Mucosa of descending colon (tissue), 3 donors: Measurements from ENCODE around the gene UXT. TPM values are rescaled to one million over a fixed set of nuclear protein-coding genes. Genes with fewer than 3 reads are reported as not detected.

Source experiments
- ATAC-seq: fragments of 200-7000 bp; cut with Tn5 transposase; one replicate; pipeline ENCODE4 v1.9.1; 2020; ENCODE audit warnings: mild to moderate bottlenecking, moderate library complexity
- DNase-seq, 3 donors: peaks; one replicate each; pipeline ENCODE4 v3.0.0-alpha.2; 2020
- H3K36me3 ChIP-seq: fragments of 200-600 bp; one replicate; pipeline ENCODE4 v1.8.0; 2021; ENCODE audit warnings: low read depth, mild to moderate bottlenecking
- H3K4me1 ChIP-seq: fragments of 200-600 bp; one replicate; pipeline ENCODE4 v1.8.0; 2021; ENCODE audit warnings: low read depth, mild to moderate bottlenecking
- H3K4me3 ChIP-seq: fragments of 200-600 bp; one replicate; pipeline ENCODE4 v1.8.0; 2021; ENCODE audit warnings: mild to moderate bottlenecking
- H3K9me3 ChIP-seq: fragments of 200-600 bp; one replicate; pipeline ENCODE4 v1.8.0; 2021; ENCODE audit warnings: mild to moderate bottlenecking
- CTCF ChIP-seq: fragments of 200-600 bp; IDR thresholded peaks from one replicate; pipeline ENCODE4 v1.8.0; 2022; ENCODE audit warnings: antibody characterized with exemption, mild to moderate bottlenecking
- intact Hi-C, 2 donors: fragments of 100-400 bp; cut with DNase I in 1 of 2; cut with micrococcal nuclease in 1 of 2; formaldehyde crosslinking; loops; one replicate each; pipeline versions ENCODE4 v1.11.0 to v1.11.1; 2022; cut with DNase I, micrococcal nuclease
- total RNA-seq, 3 donors: library from RNA; stranded (reverse); fragmentation: NEBNext Ultra II Directional in 2 of 3; extraction: Animal tissue kit (Norgen Biotek cat#: 25700) in 2 of 3; gene quantifications; one replicate each; pipeline versions ENCODE4 v1.2.1 to v1.2.4, GENCODE V29; 2021 to 2023
- donor health status: DM: no; HTN: no; CAD: no; lungs with moderate emphysema.
- donor health status: DM: no; HTN: no; CAD: no.
- donor health status: DM: no; HTN: yes; CAD: no.

The UXT gene
- total RNA-seq, 3 donors from 2014 or later = 83.1 to 109 (median 96.7) TPM

- Histone ChIP-seq H3K36me3 (no peaks in the 10 kb centered on the region), H3K4me3 (no peak overlapping the region), H3K9me3 (no peaks in the 10 kb centered on the region), H3K4me1 (no peaks in the 10 kb centered on the region)
- intact Hi-C loops = no loop called here
- ATAC-seq = no peak
- no peak for DNase-seq
- TF ChIP-seq CTCF = no peak
Measured at GRCh38 chrX:47620303-47620685, 38.7 kb downstream of the UXT start.

- DNase-seq (peak; percentile 70 to 82 (median 77)), ATAC-seq (peak; percentile 93)
- TF ChIP-seq CTCF = no peak
Measured at GRCh38 chrX:47619486-47620302, 39.3 kb downstream of the UXT start, which contains the start of gene SYN1. TSS of gene SYN1 (minus strand) at chrX:47619857. CDS start at chrX:47619728, 129 bp downstream.

GRCh38 chrX:47618923-47619485 lies 40.0 kb downstream of the UXT start:
- no peak overlapping the region for H3K4me3 ChIP-seq
- DNase-seq = no peak
- intact Hi-C loops = no loop called here
- no peaks in the 10 kb centered on the region for H3K4me1 ChIP-seq
- no peak for TF ChIP-seq CTCF
- no peak for ATAC-seq
- H3K36me3 ChIP-seq = no peaks in the 10 kb centered on the region
- no peaks in the 10 kb centered on the region for H3K9me3 ChIP-seq

More at GRCh38 chrX:47619486-47620302, 39.3 kb downstream of the UXT start, which contains the start of gene SYN1:
- no peak within 1 kb of the TSS for H3K4me3 ChIP-seq
- H3K36me3 ChIP-seq = no peaks in the 10 kb centered on the region
- no peaks in the 10 kb centered on the region for H3K4me1 ChIP-seq
- intact Hi-C loops = no loop called here
- H3K9me3 ChIP-seq = no peaks in the 10 kb centered on the region

- no peak for DNase-seq
- Histone ChIP-seq H3K4me3 (no peak overlapping the region), H3K9me3 (no peaks in the 10 kb centered on the region), H3K36me3 (no peaks in the 10 kb centered on the region), H3K4me1 (no peaks in the 10 kb centered on the region)
- no peak for ATAC-seq
- TF ChIP-seq CTCF = no peak
- intact Hi-C loops = no loop called here
Measured at GRCh38 chrX:47614618-47615017, 44.4 kb downstream of the UXT start.

- TF ChIP-seq CTCF = no peak
Measured at GRCh38 chrX:47613082-47613481, 45.9 kb downstream of the UXT start.

More at GRCh38 chrX:47613082-47613481, 45.9 kb downstream of the UXT start:
- Histone ChIP-seq H3K4me1 (no peaks in the 10 kb centered on the region), H3K4me3 (no peak overlapping the region), H3K36me3 (no peaks in the 10 kb centered on the region), H3K9me3 (no peaks in the 10 kb centered on the region)
- DNase-seq (no peak), ATAC-seq (no peak)
- intact Hi-C loops = no loop called here
